ENCODE measurements around the gene FAM162A. TPM values are rescaled to one million over a fixed set of nuclear protein-coding genes. Genes with fewer than 3 reads are reported as not detected.

The FAM162A gene
- total RNA-seq: 63.7 and 70.0 TPM in 2 replicates

GRCh38 chr3:122383771-122384697 is at the start of gene FAM162A:
Gene FAM162A (plus strand): TSS chr3:122384182. CDS start chr3:122384266, 84 bp downstream.
- H3K4me3 Mint-ChIP-seq: peak within 1 kb of the TSS; percentile 96
- peaks cover 81% of the 10 kb centered on the region for H3K4me1 Mint-ChIP-seq (ENCODE audit: low read depth)
- DNase-seq (ENCODE audit: low spot score): peak; percentile 93
- H3K36me3 Mint-ChIP-seq (ENCODE audit: low read depth): peaks cover 23% of the 10 kb centered on the region
- no peaks in the 10 kb centered on the region for H3K9me3 Mint-ChIP-seq
- intact Hi-C loops (cut with micrococcal nuclease): loop anchor here (1.0 to 10.0 kb wide), 13 partner anchors 19 to 1639 kb away; partner anchors contain the start of genes EAF2, GOLGB1, GTF2E1 and IQCB1
- H3K27ac Mint-ChIP-seq: peak within 1 kb of the TSS; percentile 90
- H3K27me3 Mint-ChIP-seq (ENCODE audit: insufficient read depth): no peaks in the 10 kb centered on the region

- Mint-ChIP-seq H3K9me3 (peaks cover 19% of the 10 kb centered on the region), H3K4me3 (no peak overlapping the region), H3K36me3 (ENCODE audit: low read depth) (no peaks in the 10 kb centered on the region), H3K4me1 (ENCODE audit: low read depth) (no peaks in the 10 kb centered on the region), H3K27ac (no peak overlapping the region), H3K27me3 (ENCODE audit: insufficient read depth) (peaks cover 9% of the 10 kb centered on the region)
- DNase-seq (ENCODE audit: low spot score): no peak
- intact Hi-C loops (cut with micrococcal nuclease): no loop called here
Measured at GRCh38 chr3:122342803-122343202, 41.2 kb upstream of the FAM162A start.

GRCh38 chr3:122343654-122344053 is 40.3 kb upstream of the FAM162A start:
- Mint-ChIP-seq H3K27ac (no peak overlapping the region), H3K4me3 (no peak overlapping the region), H3K9me3 (peaks cover 22% of the 10 kb centered on the region), H3K4me1 (ENCODE audit: low read depth) (no peaks in the 10 kb centered on the region), H3K36me3 (ENCODE audit: low read depth) (no peaks in the 10 kb centered on the region), H3K27me3 (ENCODE audit: insufficient read depth) (peaks cover 9% of the 10 kb centered on the region)
- no peak for DNase-seq (ENCODE audit: low spot score)
- intact Hi-C loops (cut with micrococcal nuclease): no loop called here

GRCh38 chr3:122349171-122349570 is 34.8 kb upstream of the FAM162A start:
- no peak overlapping the region for H3K27ac Mint-ChIP-seq
- intact Hi-C loops (cut with micrococcal nuclease): no loop called here
- H3K4me1 Mint-ChIP-seq (ENCODE audit: low read depth): no peaks in the 10 kb centered on the region
- peaks cover 14% of the 10 kb centered on the region for H3K9me3 Mint-ChIP-seq
- no peak overlapping the region for H3K4me3 Mint-ChIP-seq
- DNase-seq (ENCODE audit: low spot score): no peak
- no peaks in the 10 kb centered on the region for H3K27me3 Mint-ChIP-seq (ENCODE audit: insufficient read depth)
- no peaks in the 10 kb centered on the region for H3K36me3 Mint-ChIP-seq (ENCODE audit: low read depth)

GRCh38 chr3:122350814-122351418 is 33.1 kb upstream of the FAM162A start:
- H3K27me3 Mint-ChIP-seq (ENCODE audit: insufficient read depth): no peaks in the 10 kb centered on the region
- H3K27ac Mint-ChIP-seq: no peak overlapping the region
- peaks cover 3% of the 10 kb centered on the region for H3K36me3 Mint-ChIP-seq (ENCODE audit: low read depth)
- no peak overlapping the region for H3K4me3 Mint-ChIP-seq
- H3K9me3 Mint-ChIP-seq: peaks cover 10% of the 10 kb centered on the region
- peaks cover 5% of the 10 kb centered on the region for H3K4me1 Mint-ChIP-seq (ENCODE audit: low read depth)
- DNase-seq (ENCODE audit: low spot score): no peak
- intact Hi-C loops (cut with micrococcal nuclease): loop anchor here (5.0 kb wide), 1 partner anchor 44 kb away; no protein-coding TSS in a partner anchor

GRCh38 chr3:122351612-122352011 is 32.4 kb upstream of the FAM162A start:
- no peak for DNase-seq (ENCODE audit: low spot score)
- intact Hi-C loops (cut with micrococcal nuclease): loop anchor here (5.0 kb wide), 1 partner anchor 44 kb away; no protein-coding TSS in a partner anchor
- Mint-ChIP-seq H3K4me1 (ENCODE audit: low read depth) (peaks cover 6% of the 10 kb centered on the region), H3K27ac (no peak overlapping the region), H3K27me3 (ENCODE audit: insufficient read depth) (no peaks in the 10 kb centered on the region), H3K36me3 (ENCODE audit: low read depth) (peaks cover 3% of the 10 kb centered on the region), H3K9me3 (peaks cover 10% of the 10 kb centered on the region), H3K4me3 (no peak overlapping the region)

- H3K9me3 Mint-ChIP-seq: no peaks in the 10 kb centered on the region
- H3K4me3 Mint-ChIP-seq: no peak overlapping the region
Measured at GRCh38 chr3:122353215-122353614, 30.8 kb upstream of the FAM162A start.

GRCh38 chr3:122353893-122354401 is 30.0 kb upstream of the FAM162A start:
- H3K27ac Mint-ChIP-seq: no peak overlapping the region
- H3K36me3 Mint-ChIP-seq (ENCODE audit: low read depth): peaks cover 13% of the 10 kb centered on the region
- H3K27me3 Mint-ChIP-seq (ENCODE audit: insufficient read depth): no peaks in the 10 kb centered on the region
- peaks cover 11% of the 10 kb centered on the region for H3K4me1 Mint-ChIP-seq (ENCODE audit: low read depth)
- H3K9me3 Mint-ChIP-seq: no peaks in the 10 kb centered on the region
- H3K4me3 Mint-ChIP-seq: no peak overlapping the region
- DNase-seq (ENCODE audit: low spot score): no peak
- intact Hi-C loops (cut with micrococcal nuclease): loop anchor here (5.0 kb wide), 1 partner anchor 47 kb away; no protein-coding TSS in a partner anchor

More at GRCh38 chr3:122353215-122353614, 30.8 kb upstream of the FAM162A start:
- Mint-ChIP-seq H3K27ac (no peak overlapping the region), H3K27me3 (ENCODE audit: insufficient read depth) (no peaks in the 10 kb centered on the region), H3K36me3 (ENCODE audit: low read depth) (peaks cover 7% of the 10 kb centered on the region), H3K4me1 (ENCODE audit: low read depth) (peaks cover 6% of the 10 kb centered on the region)
- intact Hi-C loops (cut with micrococcal nuclease): loop anchor here (5.0 kb wide), 1 partner anchor 46 kb away; no protein-coding TSS in a partner anchor
- no peak for DNase-seq (ENCODE audit: low spot score)

- no peaks in the 10 kb centered on the region for H3K9me3 Mint-ChIP-seq
- no peak overlapping the region for H3K4me3 Mint-ChIP-seq
- H3K4me1 Mint-ChIP-seq (ENCODE audit: low read depth): peaks cover 14% of the 10 kb centered on the region
- no peaks in the 10 kb centered on the region for H3K27me3 Mint-ChIP-seq (ENCODE audit: insufficient read depth)
- no peak for DNase-seq (ENCODE audit: low spot score)
- intact Hi-C loops (cut with micrococcal nuclease): loop anchor here (2.0 to 5.0 kb wide), 2 partner anchors 98 to 255 kb away; no protein-coding TSS in a partner anchor
- H3K27ac Mint-ChIP-seq: no peak overlapping the region
- H3K36me3 Mint-ChIP-seq (ENCODE audit: low read depth): peaks cover 15% of the 10 kb centered on the region
Measured at GRCh38 chr3:122355612-122356011, 28.4 kb upstream of the FAM162A start.

GRCh38 chr3:122356402-122356801 is 27.6 kb upstream of the FAM162A start:
- peak; percentile 11 for DNase-seq (ENCODE audit: low spot score)
- intact Hi-C loops (cut with micrococcal nuclease): loop anchor here (2.0 to 5.0 kb wide), 2 partner anchors 99 to 256 kb away; no protein-coding TSS in a partner anchor
- peaks cover 15% of the 10 kb centered on the region for H3K36me3 Mint-ChIP-seq (ENCODE audit: low read depth)
- no peak overlapping the region for H3K27ac Mint-ChIP-seq
- no peaks in the 10 kb centered on the region for H3K27me3 Mint-ChIP-seq (ENCODE audit: insufficient read depth)
- peaks cover 14% of the 10 kb centered on the region for H3K4me1 Mint-ChIP-seq (ENCODE audit: low read depth)
- H3K4me3 Mint-ChIP-seq: no peak overlapping the region
- no peaks in the 10 kb centered on the region for H3K9me3 Mint-ChIP-seq

- intact Hi-C loops (cut with micrococcal nuclease): loop anchor here (2.0 to 5.0 kb wide), 2 partner anchors 101 to 257 kb away; no protein-coding TSS in a partner anchor
- peaks cover 19% of the 10 kb centered on the region for H3K36me3 Mint-ChIP-seq (ENCODE audit: low read depth)
- DNase-seq (ENCODE audit: low spot score): no peak
- no peaks in the 10 kb centered on the region for H3K27me3 Mint-ChIP-seq (ENCODE audit: insufficient read depth)
- no peaks in the 10 kb centered on the region for H3K9me3 Mint-ChIP-seq
- H3K4me3 Mint-ChIP-seq: no peak overlapping the region
- peaks cover 19% of the 10 kb centered on the region for H3K4me1 Mint-ChIP-seq (ENCODE audit: low read depth)
- no peak overlapping the region for H3K27ac Mint-ChIP-seq
Measured at GRCh38 chr3:122357828-122358702, 25.9 kb upstream of the FAM162A start.

GRCh38 chr3:122358703-122359032 is 25.3 kb upstream of the FAM162A start:
- no peak overlapping the region for H3K27ac Mint-ChIP-seq
- intact Hi-C loops (cut with micrococcal nuclease): loop anchor here (5.0 kb wide), 1 partner anchor 101 kb away; no protein-coding TSS in a partner anchor
- H3K27me3 Mint-ChIP-seq (ENCODE audit: insufficient read depth): no peaks in the 10 kb centered on the region
- no peak for DNase-seq (ENCODE audit: low spot score)
- H3K9me3 Mint-ChIP-seq: no peaks in the 10 kb centered on the region
- peaks cover 25% of the 10 kb centered on the region for H3K36me3 Mint-ChIP-seq (ENCODE audit: low read depth)
- H3K4me3 Mint-ChIP-seq: no peak overlapping the region
- H3K4me1 Mint-ChIP-seq (ENCODE audit: low read depth): peaks cover 25% of the 10 kb centered on the region
